Vagina (tissue), 2 donors: Measurements from ENCODE around the gene KDM4B. TPM values are rescaled to one million over a fixed set of nuclear protein-coding genes. Genes with fewer than 3 reads are reported as not detected.

Experiments
- DNase-seq, 2 donors: peaks; one replicate each; pipeline ENCODE4 v3.0.0-alpha.2; 2017; ENCODE audit errors: extremely low spot score in 2 of 2
- H3K27ac ChIP-seq: fragments of 200-600 bp; sonication (generic); one replicate; pipeline ENCODE4 v1.5.1; 2019
- H3K27me3 ChIP-seq: fragments of 200-600 bp; sonication (generic); one replicate; pipeline ENCODE4 v1.5.1; 2019
- H3K36me3 ChIP-seq, 2 donors: fragments of 200-600 bp; sonication (generic); one replicate each; pipeline ENCODE4 v1.5.1; 2017 to 2019
- H3K4me1 ChIP-seq: fragments of 200-600 bp; sonication (generic); one replicate; pipeline ENCODE4 v1.5.1; 2019
- H3K4me3 ChIP-seq, 2 donors: fragments of 200-600 bp; sonication (generic); 1 replicate in 1 of 2; 2 replicates in 1 of 2; pipeline ENCODE4 v1.5.1; 2016 to 2019
- H3K9me3 ChIP-seq: fragments of 200-600 bp; sonication (generic); one replicate; pipeline ENCODE4 v1.5.1; 2019
- POLR2A ChIP-seq, 2 donors: fragments of 450-650 bp; IDR thresholded peaks; one replicate each; pipeline ENCODE4 v1.6.1; 2017; ENCODE audit warnings: antibody characterized with exemption in 2 of 2, mild to moderate bottlenecking in 2 of 2, moderate library complexity in 2 of 2
- POLR2AphosphoS5 ChIP-seq, 2 donors: sonication (generic); formaldehyde crosslinking; IDR thresholded peaks; one replicate each; pipeline ENCODE4 v1.9.0; 2017; ENCODE audit warnings: antibody characterized with exemption in 2 of 2, mild to moderate bottlenecking in 2 of 2, low read depth in 1 of 2; ENCODE audit not compliant: insufficient read depth in 1 of 2
- intact Hi-C: fragments of 100-400 bp; cut with DNase I; formaldehyde crosslinking; loops from one replicate; pipeline ENCODE4 v1.15.1; 2023
- total RNA-seq: library from RNA; depleted of rRNA; stranded (reverse); fragments of >200 nt; gene quantifications from one replicate; pipeline ENCODE4 v1.2.3, GENCODE V29; 2016
- TF ChIP-seq, protein P1 (sequence below), 3 experiments: fragments of 450-650 bp in 2 of 3; fragments of 200-600 bp in 1 of 3; sonication (generic) in 1 of 3; IDR thresholded peaks; one replicate each; pipeline ENCODE4 v1.5.1; 2017 to 2019; ENCODE audit warnings: antibody characterized with exemption in 3 of 3, mild to moderate bottlenecking in 2 of 3, moderate library complexity in 2 of 3

The KDM4B gene
- total RNA-seq, 1 donor from 2014 or later, result 59.7 TPM

DNA sequence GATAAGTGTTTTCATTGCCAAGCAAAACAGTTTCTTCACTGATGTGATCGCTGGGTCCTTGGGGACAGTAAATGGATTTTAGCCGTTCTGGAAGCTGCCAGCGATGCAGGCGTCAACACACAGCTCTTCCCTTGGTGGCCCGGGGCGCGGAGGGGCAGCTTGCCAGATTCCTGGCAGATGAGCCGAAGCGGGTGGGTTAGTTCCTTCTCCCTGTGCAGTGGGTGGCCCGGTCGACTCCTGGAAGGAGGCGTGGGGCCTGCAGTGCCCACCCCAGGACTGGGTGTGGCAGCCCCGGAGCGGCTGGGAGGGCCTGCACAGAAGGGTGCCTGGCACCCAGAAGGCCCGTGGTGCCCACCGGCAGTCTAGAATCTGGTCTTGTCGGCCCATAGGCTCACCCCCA lies 69.0 kb downstream of the KDM4B start:
- H3K27ac ChIP-seq, result peak overlapping the region; percentile 53
- intact Hi-C loops, result loop anchor here (2.0 kb wide), 1 partner anchor 225 kb away; no protein-coding TSS in a partner anchor
- no peak overlapping the region for H3K4me3 ChIP-seq
- no peak for DNase-seq
- H3K27me3 ChIP-seq, result no peaks in the 10 kb centered on the region
- TF ChIP-seq, protein P1, sequence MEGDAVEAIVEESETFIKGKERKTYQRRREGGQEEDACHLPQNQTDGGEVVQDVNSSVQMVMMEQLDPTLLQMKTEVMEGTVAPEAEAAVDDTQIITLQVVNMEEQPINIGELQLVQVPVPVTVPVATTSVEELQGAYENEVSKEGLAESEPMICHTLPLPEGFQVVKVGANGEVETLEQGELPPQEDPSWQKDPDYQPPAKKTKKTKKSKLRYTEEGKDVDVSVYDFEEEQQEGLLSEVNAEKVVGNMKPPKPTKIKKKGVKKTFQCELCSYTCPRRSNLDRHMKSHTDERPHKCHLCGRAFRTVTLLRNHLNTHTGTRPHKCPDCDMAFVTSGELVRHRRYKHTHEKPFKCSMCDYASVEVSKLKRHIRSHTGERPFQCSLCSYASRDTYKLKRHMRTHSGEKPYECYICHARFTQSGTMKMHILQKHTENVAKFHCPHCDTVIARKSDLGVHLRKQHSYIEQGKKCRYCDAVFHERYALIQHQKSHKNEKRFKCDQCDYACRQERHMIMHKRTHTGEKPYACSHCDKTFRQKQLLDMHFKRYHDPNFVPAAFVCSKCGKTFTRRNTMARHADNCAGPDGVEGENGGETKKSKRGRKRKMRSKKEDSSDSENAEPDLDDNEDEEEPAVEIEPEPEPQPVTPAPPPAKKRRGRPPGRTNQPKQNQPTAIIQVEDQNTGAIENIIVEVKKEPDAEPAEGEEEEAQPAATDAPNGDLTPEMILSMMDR (IDR thresholded peaks at IDR 0.05), result no peak
- TF ChIP-seq POLR2AphosphoS5 (IDR thresholded peaks at IDR 0.05; ENCODE audit: insufficient read depth in 1 of 2, low read depth in 1 of 2) (no peak), POLR2A (IDR thresholded peaks at IDR 0.05) (no peak)
- H3K4me1 ChIP-seq, result peaks cover 60% of the 10 kb centered on the region
- H3K9me3 ChIP-seq, result no peaks in the 10 kb centered on the region
- peaks cover 0 to 42% of the 10 kb centered on the region in 2 donors for H3K36me3 ChIP-seq

DNA sequence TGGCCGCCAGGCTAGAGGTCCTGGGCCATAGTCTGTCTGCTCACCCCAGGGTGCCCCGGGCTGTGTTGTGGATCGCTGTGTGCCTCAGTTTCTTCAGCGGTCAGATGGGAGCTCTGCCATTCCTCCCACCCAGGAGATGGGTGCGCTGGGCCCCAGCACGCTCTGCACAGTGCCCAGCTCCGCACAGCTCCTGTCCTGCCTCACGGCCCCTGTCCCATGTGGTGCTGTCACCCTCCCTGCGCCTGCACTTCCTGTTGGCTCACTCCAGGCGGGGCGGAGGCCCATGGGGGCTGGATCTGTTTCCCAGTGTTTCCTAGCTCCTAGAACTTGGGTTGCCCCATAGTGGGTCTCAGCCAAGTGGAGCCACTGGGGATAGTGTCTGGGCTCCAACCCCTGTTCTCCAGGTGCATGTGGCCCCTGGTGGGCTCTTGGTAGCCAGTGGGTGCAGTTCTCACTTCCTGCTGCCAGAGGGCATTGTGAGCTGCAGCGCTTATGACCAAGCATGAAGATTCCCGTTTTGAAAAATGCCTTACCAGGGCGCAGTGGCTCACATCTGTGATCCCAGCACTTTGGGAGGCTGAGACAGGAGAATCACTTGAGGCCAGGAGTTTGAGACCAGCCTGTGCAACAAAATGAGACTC lies 69.8 kb downstream of the KDM4B start:
- H3K27me3 ChIP-seq, result no peaks in the 10 kb centered on the region
- intact Hi-C loops, result no loop called here
- H3K36me3 ChIP-seq, result peaks cover 0 to 39% of the 10 kb centered on the region in 2 donors
- H3K9me3 ChIP-seq, result no peaks in the 10 kb centered on the region
- H3K4me1 ChIP-seq, result peaks cover 60% of the 10 kb centered on the region
- TF ChIP-seq, protein P1 (IDR thresholded peaks at IDR 0.05), result peak in 1 of 3 experiments; percentile 10
- TF ChIP-seq POLR2AphosphoS5 (IDR thresholded peaks at IDR 0.05; ENCODE audit: insufficient read depth in 1 of 2, low read depth in 1 of 2), result no peak
- no peak for DNase-seq
- H3K4me3 ChIP-seq, result no peak overlapping the region
- no peak overlapping the region for H3K27ac ChIP-seq

DNA sequence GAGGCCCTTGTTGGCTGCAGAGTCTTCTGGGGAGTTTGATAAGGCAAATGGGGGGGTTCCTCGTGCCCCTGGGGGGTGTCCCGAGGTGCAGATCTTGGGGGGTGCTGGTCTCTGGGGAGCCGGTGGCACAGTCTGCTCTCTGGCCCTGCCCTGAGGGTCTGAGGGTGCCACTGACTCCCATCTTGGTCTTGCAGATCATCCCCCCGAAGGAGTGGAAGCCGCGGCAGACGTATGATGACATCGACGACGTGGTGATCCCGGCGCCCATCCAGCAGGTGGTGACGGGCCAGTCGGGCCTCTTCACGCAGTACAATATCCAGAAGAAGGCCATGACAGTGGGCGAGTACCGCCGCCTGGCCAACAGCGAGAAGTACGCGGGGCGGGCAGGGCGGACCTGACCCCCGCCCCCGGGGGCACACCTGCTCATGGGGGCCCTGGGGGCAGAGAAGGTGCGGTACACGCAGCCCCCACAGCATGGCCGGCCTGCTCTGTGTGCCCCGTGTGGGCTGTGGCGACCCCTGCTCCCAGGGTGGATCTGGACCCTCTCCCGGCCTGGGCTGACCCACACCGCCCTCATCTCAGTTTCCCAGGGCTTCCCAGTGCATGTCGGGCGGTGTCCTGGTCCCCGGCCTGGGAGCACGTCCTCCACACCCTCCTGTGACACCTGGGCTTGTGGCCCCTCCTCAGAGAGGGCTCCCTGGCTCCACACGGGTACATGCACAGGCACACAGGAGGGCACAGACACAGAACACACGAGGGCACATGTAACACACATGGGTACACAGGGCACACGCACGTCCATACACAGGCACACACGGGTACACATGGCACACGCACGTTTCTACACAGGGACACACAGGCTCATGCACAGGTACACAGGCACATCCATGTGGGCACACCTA lies 71.0 kb downstream of the KDM4B start:
- TF ChIP-seq POLR2AphosphoS5 (IDR thresholded peaks at IDR 0.05; ENCODE audit: insufficient read depth in 1 of 2, low read depth in 1 of 2) (no peak), POLR2A (IDR thresholded peaks at IDR 0.05) (no peak)
- TF ChIP-seq, protein P1 (IDR thresholded peaks at IDR 0.05), result no peak
- Histone ChIP-seq H3K9me3 (no peaks in the 10 kb centered on the region), H3K4me1 (peaks cover 60% of the 10 kb centered on the region), H3K27me3 (no peaks in the 10 kb centered on the region), H3K27ac (no peak overlapping the region), H3K36me3 (peaks cover 0 to 36% of the 10 kb centered on the region in 2 donors), H3K4me3 (no peak overlapping the region)
- no peak for DNase-seq
- intact Hi-C loops, result no loop called here

DNA sequence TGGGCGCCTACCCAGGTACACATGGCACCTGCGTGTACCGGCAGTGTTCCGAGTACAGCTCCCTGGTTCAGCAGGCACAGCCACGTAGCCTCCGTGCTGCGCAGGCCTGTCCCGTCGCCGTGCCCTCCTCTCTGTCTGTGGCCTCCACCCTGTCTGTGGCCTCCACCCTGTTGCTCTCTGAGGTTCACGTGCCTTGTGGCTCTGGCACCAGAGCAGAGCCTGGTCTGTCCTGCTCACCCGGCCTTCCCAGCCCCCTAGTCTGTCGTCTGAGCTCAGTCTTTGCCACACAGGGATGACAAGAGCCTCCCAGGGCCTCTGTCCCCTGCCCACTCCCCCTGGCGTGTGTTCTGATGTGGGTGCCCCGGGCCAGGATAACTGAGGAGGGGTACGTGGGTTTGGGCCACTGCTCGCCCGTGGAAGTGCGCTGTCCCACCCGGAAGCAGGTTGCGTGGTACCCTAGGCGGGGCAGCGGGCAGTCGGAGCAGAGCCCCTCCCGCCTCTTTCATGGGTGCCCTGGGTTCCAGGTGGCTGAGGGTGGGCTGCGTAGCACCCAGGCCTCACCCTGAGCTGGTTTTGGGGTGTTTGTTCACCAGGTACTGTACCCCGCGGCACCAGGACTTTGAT lies 71.7 kb downstream of the KDM4B start:
- intact Hi-C loops, result no loop called here
- H3K9me3 ChIP-seq, result no peaks in the 10 kb centered on the region

More for the DNA sequence above, 71.7 kb downstream of the KDM4B start:
- Histone ChIP-seq H3K36me3 (peaks cover 0 to 36% of the 10 kb centered on the region in 2 donors), H3K27me3 (no peaks in the 10 kb centered on the region), H3K27ac (no peak overlapping the region), H3K4me1 (peaks cover 57% of the 10 kb centered on the region), H3K4me3 (no peak overlapping the region)
- no peak for DNase-seq
- TF ChIP-seq, protein P1 (IDR thresholded peaks at IDR 0.05), result no peak
- TF ChIP-seq POLR2A (IDR thresholded peaks at IDR 0.05) (no peak), POLR2AphosphoS5 (IDR thresholded peaks at IDR 0.05; ENCODE audit: insufficient read depth in 1 of 2, low read depth in 1 of 2) (peak in 1 of 2 donors; percentile 21)
